ENCODE data around the gene TNFAIP6.

The TNFAIP6 gene

GRCh38 chr2:151354807-151355206 lies 2.6 kb upstream of the TNFAIP6 start:
- no peak for DNase-seq
- in situ Hi-C loops (cut with HindIII; ENCODE audit: low pct_ligation_motif_present, low pct_unique_long_range_greater_than_20kb, low sequenced_read_pairs), result no loop called here

GRCh38 chr2:151358166-151358970 lies 976 bp downstream of the TNFAIP6 start:
- no peak for DNase-seq
- in situ Hi-C loops (cut with HindIII; ENCODE audit: low pct_ligation_motif_present, low pct_unique_long_range_greater_than_20kb, low sequenced_read_pairs), result no loop called here

GRCh38 chr2:151359768-151360461 lies 2.5 kb downstream of the TNFAIP6 start:
- no peak for DNase-seq
- in situ Hi-C loops (cut with HindIII; ENCODE audit: low pct_ligation_motif_present, low pct_unique_long_range_greater_than_20kb, low sequenced_read_pairs), result no loop called here

GRCh38 chr2:151361674-151362370 lies 4.4 kb downstream of the TNFAIP6 start:
- in situ Hi-C loops (cut with HindIII; ENCODE audit: low pct_ligation_motif_present, low pct_unique_long_range_greater_than_20kb, low sequenced_read_pairs), result no loop called here
- DNase-seq, result peak; percentile 86

GRCh38 chr2:151363709-151364108 lies 6.3 kb downstream of the TNFAIP6 start:
- no peak for DNase-seq
- in situ Hi-C loops (cut with HindIII; ENCODE audit: low pct_ligation_motif_present, low pct_unique_long_range_greater_than_20kb, low sequenced_read_pairs), result no loop called here

GRCh38 chr2:151367571-151367970 lies 10.2 kb downstream of the TNFAIP6 start:
- DNase-seq, result no peak
- in situ Hi-C loops (cut with HindIII; ENCODE audit: low pct_ligation_motif_present, low pct_unique_long_range_greater_than_20kb, low sequenced_read_pairs), result no loop called here

GRCh38 chr2:151374436-151374835 lies 17.0 kb downstream of the TNFAIP6 start:
- peak; percentile 92 for DNase-seq
- in situ Hi-C loops (cut with HindIII; ENCODE audit: low pct_ligation_motif_present, low pct_unique_long_range_greater_than_20kb, low sequenced_read_pairs), result no loop called here

GRCh38 chr2:151379169-151379568 lies 21.8 kb downstream of the TNFAIP6 start:
- no peak for DNase-seq
- in situ Hi-C loops (cut with HindIII; ENCODE audit: low pct_ligation_motif_present, low pct_unique_long_range_greater_than_20kb, low sequenced_read_pairs), result no loop called here

- in situ Hi-C loops (cut with HindIII; ENCODE audit: low pct_ligation_motif_present, low pct_unique_long_range_greater_than_20kb, low sequenced_read_pairs), result no loop called here
- DNase-seq, result no peak
Observed at GRCh38 chr2:151380580-151381235, 23.3 kb downstream of the TNFAIP6 start.

- in situ Hi-C loops (cut with HindIII; ENCODE audit: low pct_ligation_motif_present, low pct_unique_long_range_greater_than_20kb, low sequenced_read_pairs), result no loop called here
- DNase-seq, result no peak
Observed at GRCh38 chr2:151381266-151381665, 23.9 kb downstream of the TNFAIP6 start.

- in situ Hi-C loops (cut with HindIII; ENCODE audit: low pct_ligation_motif_present, low pct_unique_long_range_greater_than_20kb, low sequenced_read_pairs), result no loop called here
- no peak for DNase-seq
Observed at GRCh38 chr2:151388011-151388410, 30.6 kb downstream of the TNFAIP6 start.

GRCh38 chr2:151391436-151391835 lies 34.0 kb downstream of the TNFAIP6 start:
- no peak for DNase-seq
- in situ Hi-C loops (cut with HindIII; ENCODE audit: low pct_ligation_motif_present, low pct_unique_long_range_greater_than_20kb, low sequenced_read_pairs), result no loop called here

- in situ Hi-C loops (cut with HindIII; ENCODE audit: low pct_ligation_motif_present, low pct_unique_long_range_greater_than_20kb, low sequenced_read_pairs), result no loop called here
- no peak for DNase-seq
Observed at GRCh38 chr2:151394509-151394908, 37.1 kb downstream of the TNFAIP6 start.

GRCh38 chr2:151395509-151396374 lies 38.4 kb downstream of the TNFAIP6 start:
- DNase-seq, result no peak
- in situ Hi-C loops (cut with HindIII; ENCODE audit: low pct_ligation_motif_present, low pct_unique_long_range_greater_than_20kb, low sequenced_read_pairs), result no loop called here

GRCh38 chr2:151399981-151400380 lies 42.6 kb downstream of the TNFAIP6 start:
- in situ Hi-C loops (cut with HindIII; ENCODE audit: low pct_ligation_motif_present, low pct_unique_long_range_greater_than_20kb, low sequenced_read_pairs), result no loop called here
- no peak for DNase-seq

- no peak for DNase-seq
- in situ Hi-C loops (cut with HindIII; ENCODE audit: low pct_ligation_motif_present, low pct_unique_long_range_greater_than_20kb, low sequenced_read_pairs), result no loop called here
Observed at GRCh38 chr2:151401149-151401548, 43.8 kb downstream of the TNFAIP6 start.

- DNase-seq, result no peak
- in situ Hi-C loops (cut with HindIII; ENCODE audit: low pct_ligation_motif_present, low pct_unique_long_range_greater_than_20kb, low sequenced_read_pairs), result no loop called here
Observed at GRCh38 chr2:151403914-151404313, 46.5 kb downstream of the TNFAIP6 start.

- in situ Hi-C loops (cut with HindIII; ENCODE audit: low pct_ligation_motif_present, low pct_unique_long_range_greater_than_20kb, low sequenced_read_pairs), result no loop called here
- no peak for DNase-seq
Observed at GRCh38 chr2:151405376-151405775, 48.0 kb downstream of the TNFAIP6 start.
